HG02840 (cell line): ENCODE measurements around the gene ROPN1B.

ENCODE experiments used
- ATAC-seq: cut with Tn5 transposase; IDR thresholded peaks from one replicate; pipeline ENCODE4 v1.9.1; 2021; ENCODE audit warnings: mild to moderate bottlenecking, moderate library complexity, moderate number of reproducible peaks; ENCODE audit not compliant: unreplicated experiment, low FRiP score

The ROPN1B gene

GRCh38 chr3:126003447-126004190 lies 34.6 kb downstream of the ROPN1B start:
- ATAC-seq: no peak

- ATAC-seq: no peak
Observed at GRCh38 chr3:126004217-126004616, 35.2 kb downstream of the ROPN1B start.

- no peak for ATAC-seq
Observed at GRCh38 chr3:126004692-126005091, 35.7 kb downstream of the ROPN1B start.

GRCh38 chr3:126005951-126006350 lies 37.0 kb downstream of the ROPN1B start:
- ATAC-seq: no peak

- ATAC-seq: no peak
Observed at GRCh38 chr3:126008219-126008618, 39.2 kb downstream of the ROPN1B start.

GRCh38 chr3:126009181-126009580 lies 40.2 kb downstream of the ROPN1B start:
- no peak for ATAC-seq

GRCh38 chr3:126013751-126014156 lies 44.8 kb downstream of the ROPN1B start:
- ATAC-seq: no peak

- ATAC-seq: no peak
Observed at GRCh38 chr3:126014252-126014651, 45.3 kb downstream of the ROPN1B start.

GRCh38 chr3:126015075-126015474 lies 46.1 kb downstream of the ROPN1B start:
- ATAC-seq: no peak

- no peak for ATAC-seq
Observed at GRCh38 chr3:126016616-126017015, 47.6 kb downstream of the ROPN1B start.

GRCh38 chr3:126017362-126017761 lies 48.4 kb downstream of the ROPN1B start:
- ATAC-seq: no peak

- no peak for ATAC-seq
Observed at GRCh38 chr3:126018545-126018944, 49.6 kb downstream of the ROPN1B start.

GRCh38 chr3:126018995-126019394 lies 50.0 kb downstream of the ROPN1B start:
- ATAC-seq: no peak

- ATAC-seq: no peak
Observed at GRCh38 chr3:126019683-126020082, 50.7 kb downstream of the ROPN1B start.

GRCh38 chr3:126021224-126021623 lies 52.2 kb downstream of the ROPN1B start:
- ATAC-seq: no peak

GRCh38 chr3:126021702-126022101 lies 52.7 kb downstream of the ROPN1B start:
- ATAC-seq: no peak

- no peak for ATAC-seq
Observed at GRCh38 chr3:126022741-126023359, 53.9 kb downstream of the ROPN1B start.

- no peak for ATAC-seq
Observed at GRCh38 chr3:126023390-126023789, 54.4 kb downstream of the ROPN1B start.

GRCh38 chr3:126024049-126024854 lies 55.3 kb downstream of the ROPN1B start:
- no peak for ATAC-seq

GRCh38 chr3:126025116-126025729 lies 56.2 kb downstream of the ROPN1B start:
- ATAC-seq: no peak

GRCh38 chr3:126025862-126026261 lies 56.9 kb downstream of the ROPN1B start:
- ATAC-seq: no peak
